Stimulated activated memory B cell treated with anti-CD40 and anti-IgM and Interleukin-4, amounts not matched to agents 10 μg/mL and 1 μg/mL and 100 μg/mL, for 72 hours (primary cell): ENCODE data around the gene OPCML.

ENCODE experiments used
- ATAC-seq: fragments of 150-1000 bp; cut with Tn5 transposase; 2 replicates; pipeline ENCODE4 v1.10.0; 2021
- H3K27ac Mint-ChIP-seq: one replicate; pipeline ENCODE4 v1.8.0; 2022; ENCODE audit warnings: mild to moderate bottlenecking, mixed read lengths
- H3K27me3 Mint-ChIP-seq: one replicate; pipeline ENCODE4 v1.8.0; 2022; ENCODE audit warnings: mixed read lengths
- H3K36me3 Mint-ChIP-seq: one replicate; pipeline ENCODE4 v1.8.0; 2022; ENCODE audit warnings: mixed read lengths
- H3K4me1 Mint-ChIP-seq: one replicate; pipeline ENCODE4 v1.8.0; 2022; ENCODE audit warnings: mixed read lengths
- H3K4me3 Mint-ChIP-seq: one replicate; pipeline ENCODE4 v1.8.0; 2022; ENCODE audit warnings: mild to moderate bottlenecking, moderate library complexity, mixed read lengths
- H3K9me3 Mint-ChIP-seq: one replicate; pipeline ENCODE4 v1.8.0; 2022; ENCODE audit warnings: mixed read lengths

OPCML gene

DNA sequence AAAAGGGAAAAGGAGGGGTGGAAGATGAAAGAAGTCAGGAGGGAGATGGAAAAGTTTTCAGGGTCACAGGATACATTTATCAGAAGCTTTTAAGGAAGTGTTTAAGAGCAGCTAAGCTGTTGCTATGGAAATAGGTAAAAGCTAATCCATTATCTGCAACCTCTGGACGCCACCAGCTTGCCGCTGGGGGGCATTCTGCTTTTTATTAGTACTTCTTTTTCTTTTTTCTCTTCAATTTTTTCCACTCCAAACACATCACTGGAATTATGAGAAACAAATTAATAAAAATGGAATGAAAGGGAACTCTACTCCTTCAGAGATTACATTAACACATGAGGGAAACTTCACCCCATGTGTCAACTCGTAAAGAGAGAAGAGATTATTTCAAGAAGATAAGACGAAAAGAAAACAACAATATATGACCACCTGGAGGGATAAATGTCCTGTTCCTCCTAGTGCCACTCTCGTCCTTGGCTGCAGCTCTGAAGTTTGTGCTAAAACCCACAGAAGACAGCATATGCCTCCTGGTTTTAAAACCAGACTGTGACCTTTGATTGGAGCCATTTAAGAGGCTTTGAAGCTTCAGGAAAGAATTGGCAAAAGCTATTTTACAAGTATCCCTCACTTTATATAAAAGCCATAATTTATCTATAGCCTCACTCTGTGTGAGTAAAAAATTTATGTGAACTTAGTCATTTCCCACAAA, 972.8 kb downstream of the OPCML start:
- Mint-ChIP-seq H3K9me3 (peaks cover 8% of the 10 kb centered on the region), H3K4me3 (no peak overlapping the region), H3K36me3 (no peaks in the 10 kb centered on the region), H3K4me1 (no peaks in the 10 kb centered on the region), H3K27ac (no peak overlapping the region), H3K27me3 (no peaks in the 10 kb centered on the region)
- no peak for ATAC-seq

DNA sequence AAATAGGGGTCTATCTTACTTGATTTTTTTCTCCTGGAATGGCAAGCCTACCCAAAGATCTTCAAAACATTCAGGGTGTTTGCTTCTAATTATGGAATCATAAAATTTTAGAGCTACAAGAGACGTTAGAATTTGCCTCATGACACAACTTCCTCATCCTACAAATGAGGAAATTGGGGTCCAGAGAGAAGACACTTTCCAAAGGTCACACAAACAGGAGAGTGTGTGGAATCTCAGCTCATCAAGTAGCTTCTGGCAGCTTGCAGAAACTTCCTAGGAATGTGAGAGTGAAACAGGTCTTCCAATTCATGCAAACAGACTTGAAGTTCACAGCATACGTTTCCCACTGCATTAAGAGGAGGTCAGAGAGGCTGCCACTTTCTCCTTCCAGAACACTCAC, 976.0 kb downstream of the OPCML start:
- Mint-ChIP-seq H3K36me3 (no peaks in the 10 kb centered on the region), H3K4me1 (no peaks in the 10 kb centered on the region), H3K27ac (no peak overlapping the region), H3K27me3 (no peaks in the 10 kb centered on the region), H3K9me3 (peaks cover 12% of the 10 kb centered on the region), H3K4me3 (no peak overlapping the region)
- no peak for ATAC-seq

DNA sequence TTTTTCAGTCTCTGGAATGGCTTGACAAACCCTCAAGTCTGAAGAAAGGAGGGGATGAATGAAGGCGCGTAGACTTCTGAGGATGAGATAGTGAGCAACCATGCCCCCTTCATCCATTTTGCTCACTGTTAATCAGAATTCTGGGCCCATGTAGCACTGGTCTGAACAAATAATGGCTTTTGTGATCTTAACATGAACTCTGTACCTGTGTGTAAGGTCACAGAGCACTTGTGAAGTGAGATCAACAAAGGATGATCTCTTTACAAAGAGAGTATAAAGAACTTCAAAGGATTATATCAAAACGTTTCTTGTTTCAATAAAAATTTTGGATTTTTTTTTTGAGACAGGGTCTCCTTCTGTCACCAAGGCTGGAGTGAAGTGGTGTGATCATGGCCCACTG, 976.7 kb downstream of the OPCML start:
- Mint-ChIP-seq H3K36me3 (no peaks in the 10 kb centered on the region), H3K27me3 (no peaks in the 10 kb centered on the region), H3K4me1 (no peaks in the 10 kb centered on the region), H3K27ac (no peak overlapping the region), H3K9me3 (peaks cover 12% of the 10 kb centered on the region), H3K4me3 (no peak overlapping the region)
- ATAC-seq, result no peak

DNA sequence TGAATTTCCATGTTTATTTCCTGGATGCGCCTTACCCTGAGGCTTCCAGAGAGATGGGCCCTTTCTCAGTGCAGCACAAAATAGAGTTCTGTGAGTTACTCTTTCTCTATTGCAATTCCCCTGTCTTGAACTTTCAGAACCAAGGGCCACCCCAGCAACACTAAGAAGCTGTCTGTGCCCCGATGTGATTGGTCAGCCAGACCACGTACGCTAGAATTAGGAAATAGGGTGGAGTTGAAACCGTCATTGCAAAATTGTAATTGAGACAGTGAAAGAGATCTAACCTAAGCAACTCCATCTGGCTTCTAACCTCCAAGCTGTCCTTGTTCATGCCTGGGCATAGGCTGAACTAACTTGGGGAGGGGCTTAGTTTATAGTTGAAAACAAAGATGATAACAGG, 981.3 kb downstream of the OPCML start:
- Mint-ChIP-seq H3K27ac (no peak overlapping the region), H3K4me3 (no peak overlapping the region)
- no peak for ATAC-seq

DNA sequence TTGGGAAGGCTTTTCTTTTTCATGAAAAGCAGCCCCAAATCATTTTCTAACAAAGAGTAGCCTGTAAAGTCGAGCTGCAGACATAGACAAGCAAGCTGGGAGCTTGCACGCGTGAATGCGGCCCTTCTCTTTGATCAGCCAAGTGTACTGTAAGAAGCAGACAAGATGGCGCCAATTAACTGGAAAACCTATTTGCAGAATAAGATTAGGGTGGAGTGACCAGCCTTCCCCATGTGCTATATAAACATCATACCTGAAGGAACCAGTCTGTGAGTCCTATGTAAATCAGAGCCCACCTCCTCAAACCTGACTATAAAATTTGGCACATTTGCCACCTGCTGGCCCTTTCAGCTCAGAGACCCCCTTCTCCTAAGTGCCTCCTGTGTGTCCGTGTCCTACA, 982.7 kb downstream of the OPCML start:
- no peak for ATAC-seq
- no peaks in the 10 kb centered on the region for H3K27me3 Mint-ChIP-seq
- no peaks in the 10 kb centered on the region for H3K4me1 Mint-ChIP-seq
- no peak overlapping the region for H3K4me3 Mint-ChIP-seq
- no peaks in the 10 kb centered on the region for H3K36me3 Mint-ChIP-seq
- no peak overlapping the region for H3K27ac Mint-ChIP-seq
- H3K9me3 Mint-ChIP-seq, result peaks cover 7% of the 10 kb centered on the region

More for the DNA sequence above, 981.3 kb downstream of the OPCML start:
- Mint-ChIP-seq H3K36me3 (no peaks in the 10 kb centered on the region), H3K4me1 (no peaks in the 10 kb centered on the region), H3K27me3 (no peaks in the 10 kb centered on the region), H3K9me3 (peaks cover 7% of the 10 kb centered on the region)

DNA sequence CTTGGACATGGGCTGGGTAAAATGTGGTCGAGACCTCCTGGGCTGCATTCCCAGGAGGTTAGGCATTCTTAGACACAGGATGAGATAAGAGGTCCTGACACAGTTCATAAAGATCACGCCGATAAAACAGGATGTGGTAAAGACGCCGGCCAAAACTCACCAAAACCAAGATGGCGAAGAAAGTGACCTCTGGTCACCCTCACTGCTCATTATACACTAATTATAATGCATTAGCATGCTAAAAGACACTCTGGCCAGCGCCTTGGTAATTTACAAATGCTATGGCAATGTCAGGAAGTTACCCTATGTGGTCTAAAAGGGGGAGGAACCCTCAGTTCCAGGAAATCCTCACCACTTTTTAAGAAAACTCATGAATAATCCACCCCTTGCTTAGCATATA, 983.3 kb downstream of the OPCML start:
- H3K27me3 Mint-ChIP-seq, result no peaks in the 10 kb centered on the region
- ATAC-seq, result no peak
- H3K4me3 Mint-ChIP-seq, result no peak overlapping the region
- no peaks in the 10 kb centered on the region for H3K4me1 Mint-ChIP-seq
- H3K36me3 Mint-ChIP-seq, result no peaks in the 10 kb centered on the region
- H3K9me3 Mint-ChIP-seq, result peaks cover 7% of the 10 kb centered on the region
- no peak overlapping the region for H3K27ac Mint-ChIP-seq

DNA sequence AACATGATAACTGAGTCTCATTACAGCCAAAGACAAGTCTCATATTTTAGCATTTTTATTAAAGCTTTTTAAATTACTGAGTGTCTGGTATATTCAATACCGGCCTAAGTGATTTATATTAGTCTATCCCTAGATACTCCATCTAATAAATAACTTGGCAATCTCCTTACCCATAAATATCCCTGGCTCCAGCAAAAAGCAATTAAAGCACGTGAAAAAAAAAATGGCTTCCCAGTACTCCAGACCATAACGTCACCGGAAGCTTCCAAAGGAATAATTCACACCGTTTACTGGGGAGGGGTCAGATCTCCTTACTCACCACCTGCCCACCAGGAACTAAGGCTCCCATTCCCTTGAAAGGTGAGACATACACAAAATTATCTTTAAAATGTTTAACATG, 988.3 kb downstream of the OPCML start:
- Mint-ChIP-seq H3K27ac (no peak overlapping the region), H3K36me3 (no peaks in the 10 kb centered on the region), H3K4me3 (no peak overlapping the region), H3K27me3 (no peaks in the 10 kb centered on the region), H3K4me1 (no peaks in the 10 kb centered on the region), H3K9me3 (peaks cover 3% of the 10 kb centered on the region)
- ATAC-seq, result no peak

DNA sequence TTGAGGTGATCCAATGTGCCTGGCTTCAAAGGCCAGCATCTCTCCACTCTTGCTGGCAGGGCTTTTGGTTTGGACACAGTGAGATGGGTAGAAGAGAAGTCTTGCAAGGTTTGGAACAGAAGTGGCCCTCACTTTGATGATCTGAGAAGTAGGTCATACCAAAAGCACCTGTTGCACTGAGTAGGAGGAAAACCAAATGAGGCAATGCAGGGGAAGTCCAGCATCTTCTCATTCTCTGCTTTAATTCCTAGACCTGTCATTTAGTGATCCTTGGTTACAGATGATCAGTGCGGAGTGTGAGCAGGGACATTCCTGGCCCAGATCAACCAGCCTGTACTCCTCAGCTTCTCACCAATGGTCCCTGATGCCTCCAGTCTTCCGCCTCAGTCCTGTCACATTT, 990.5 kb downstream of the OPCML start:
- no peaks in the 10 kb centered on the region for H3K27me3 Mint-ChIP-seq
- ATAC-seq, result no peak
- no peaks in the 10 kb centered on the region for H3K9me3 Mint-ChIP-seq
- no peak overlapping the region for H3K4me3 Mint-ChIP-seq
- H3K27ac Mint-ChIP-seq, result no peak overlapping the region
- no peaks in the 10 kb centered on the region for H3K36me3 Mint-ChIP-seq
- no peaks in the 10 kb centered on the region for H3K4me1 Mint-ChIP-seq

DNA sequence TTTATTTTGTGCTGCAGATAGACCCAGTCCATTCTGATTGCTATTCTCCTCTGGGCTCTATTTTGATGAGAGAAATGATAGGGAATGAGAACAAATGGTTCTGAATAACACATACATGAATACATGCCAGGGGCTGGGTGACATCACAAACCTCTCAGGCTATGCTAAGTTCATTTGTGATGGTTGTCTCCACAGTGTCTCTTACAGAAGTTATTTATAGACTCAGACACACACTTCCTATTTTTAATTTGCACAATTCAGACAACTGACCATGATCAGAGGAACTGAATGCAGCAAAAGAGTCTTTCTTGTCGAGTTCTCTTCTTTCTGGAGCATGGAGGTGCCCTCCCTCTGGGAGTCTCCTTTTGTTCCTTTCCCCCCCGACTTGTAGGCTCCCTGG, 991.7 kb downstream of the OPCML start:
- no peak overlapping the region for H3K4me3 Mint-ChIP-seq
- no peaks in the 10 kb centered on the region for H3K9me3 Mint-ChIP-seq
- ATAC-seq, result no peak
- H3K27me3 Mint-ChIP-seq, result no peaks in the 10 kb centered on the region
- no peaks in the 10 kb centered on the region for H3K4me1 Mint-ChIP-seq
- no peak overlapping the region for H3K27ac Mint-ChIP-seq
- H3K36me3 Mint-ChIP-seq, result no peaks in the 10 kb centered on the region

DNA sequence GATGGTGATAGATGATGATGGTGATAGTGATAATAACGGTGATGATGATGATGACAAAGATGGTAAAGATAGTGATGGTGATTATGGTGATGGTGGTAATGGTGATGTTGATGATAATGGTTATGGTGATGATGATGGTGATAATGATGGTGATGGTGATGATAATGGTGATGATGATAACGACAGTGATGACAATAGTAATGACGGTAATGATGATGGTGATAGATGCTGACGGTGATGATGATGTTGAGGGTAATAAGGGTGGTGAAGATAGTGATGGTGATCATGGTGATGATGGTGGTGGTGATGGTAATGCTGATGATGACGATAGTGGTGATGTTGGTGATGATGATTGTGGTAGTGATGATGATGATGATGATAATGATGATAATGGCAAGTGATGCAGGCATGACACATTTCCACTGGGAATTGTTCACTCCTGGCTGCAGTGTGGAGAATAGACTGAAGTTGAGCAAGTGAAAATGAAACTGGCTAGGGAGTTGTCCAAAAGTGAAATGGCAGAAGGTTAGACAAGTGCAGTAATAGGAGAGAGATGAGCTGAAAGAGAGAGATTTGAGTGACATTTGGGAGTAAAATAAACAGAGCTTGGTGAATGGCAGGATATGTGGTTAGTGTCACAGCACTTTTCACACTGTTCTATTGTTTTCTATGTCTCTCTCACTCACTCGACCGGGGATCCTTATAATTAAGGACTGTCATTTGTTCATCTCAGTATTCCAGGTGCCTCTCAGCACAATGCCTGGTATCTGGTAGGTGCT, 992.5 kb downstream of the OPCML start:
- no peaks in the 10 kb centered on the region for H3K36me3 Mint-ChIP-seq
- ATAC-seq, result no peak
- no peak overlapping the region for H3K27ac Mint-ChIP-seq
- no peaks in the 10 kb centered on the region for H3K9me3 Mint-ChIP-seq
- no peaks in the 10 kb centered on the region for H3K4me1 Mint-ChIP-seq
- no peaks in the 10 kb centered on the region for H3K27me3 Mint-ChIP-seq
- no peak overlapping the region for H3K4me3 Mint-ChIP-seq

DNA sequence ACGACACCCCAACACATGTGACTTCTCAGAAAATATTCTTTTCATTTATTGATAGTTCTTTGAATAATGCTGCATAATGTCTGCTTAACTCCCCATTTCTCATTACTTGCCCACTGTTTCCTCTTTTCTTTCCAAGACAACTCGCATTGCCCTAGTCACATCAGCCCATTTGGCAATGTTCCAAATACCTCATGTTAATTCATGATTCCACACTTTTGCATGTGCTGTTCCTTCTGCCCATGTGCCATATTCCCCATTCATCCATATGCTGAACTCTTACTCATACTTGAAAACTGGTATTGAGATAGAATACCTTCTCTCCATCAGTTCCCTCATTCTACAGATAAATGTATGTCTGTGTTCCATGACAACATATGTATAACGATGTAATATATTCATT, 993.7 kb downstream of the OPCML start:
- no peaks in the 10 kb centered on the region for H3K27me3 Mint-ChIP-seq
- no peaks in the 10 kb centered on the region for H3K9me3 Mint-ChIP-seq
- H3K27ac Mint-ChIP-seq, result no peak overlapping the region
- no peak for ATAC-seq
- H3K4me3 Mint-ChIP-seq, result no peak overlapping the region
- H3K36me3 Mint-ChIP-seq, result no peaks in the 10 kb centered on the region
- no peaks in the 10 kb centered on the region for H3K4me1 Mint-ChIP-seq

DNA sequence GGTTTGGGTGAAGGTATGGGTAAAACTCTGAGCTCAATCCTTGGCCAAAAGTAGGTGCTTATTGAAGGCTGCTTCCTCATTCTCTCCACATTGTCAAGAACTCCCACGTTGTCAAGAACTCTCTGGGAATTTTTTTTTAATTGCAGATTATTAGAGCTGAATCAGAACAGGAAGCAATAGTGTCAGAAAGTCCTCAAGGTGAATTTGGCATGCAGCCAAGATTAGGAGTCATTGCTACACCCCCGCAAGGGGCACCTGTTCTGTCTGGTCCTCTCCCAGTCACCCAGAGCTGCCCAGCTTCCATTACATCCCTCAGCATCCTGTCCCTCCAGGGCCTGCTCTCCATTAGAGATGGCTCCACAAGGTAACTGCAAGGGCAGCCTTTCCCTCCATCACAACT, 996.5 kb downstream of the OPCML start:
- Mint-ChIP-seq H3K9me3 (no peaks in the 10 kb centered on the region), H3K4me1 (no peaks in the 10 kb centered on the region), H3K27ac (no peak overlapping the region), H3K4me3 (no peak overlapping the region), H3K36me3 (no peaks in the 10 kb centered on the region), H3K27me3 (no peaks in the 10 kb centered on the region)
- ATAC-seq, result no peak

DNA sequence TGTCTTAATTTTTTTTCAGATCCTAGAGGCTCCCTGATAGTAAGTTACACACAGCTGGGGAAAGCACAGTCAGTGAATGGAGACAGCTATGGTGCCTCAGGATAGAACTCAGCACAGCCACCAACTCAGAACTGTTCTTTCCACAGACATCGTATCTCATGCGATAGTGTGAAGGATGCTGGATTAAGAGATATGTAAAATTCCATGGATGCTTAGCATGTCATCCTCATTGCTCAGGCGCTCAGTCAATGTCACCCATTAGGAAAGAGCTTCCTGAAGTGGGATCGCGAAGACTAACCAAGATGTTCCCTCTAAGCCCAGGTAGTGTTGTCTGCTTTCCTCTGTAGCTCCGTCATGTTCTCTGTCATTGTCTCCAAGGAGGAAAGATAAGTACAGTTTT, 1000.4 kb downstream of the OPCML start:
- Mint-ChIP-seq H3K36me3 (no peaks in the 10 kb centered on the region), H3K27me3 (no peaks in the 10 kb centered on the region), H3K9me3 (peaks cover 2% of the 10 kb centered on the region), H3K4me1 (no peaks in the 10 kb centered on the region), H3K27ac (no peak overlapping the region), H3K4me3 (no peak overlapping the region)
- ATAC-seq, result no peak

DNA sequence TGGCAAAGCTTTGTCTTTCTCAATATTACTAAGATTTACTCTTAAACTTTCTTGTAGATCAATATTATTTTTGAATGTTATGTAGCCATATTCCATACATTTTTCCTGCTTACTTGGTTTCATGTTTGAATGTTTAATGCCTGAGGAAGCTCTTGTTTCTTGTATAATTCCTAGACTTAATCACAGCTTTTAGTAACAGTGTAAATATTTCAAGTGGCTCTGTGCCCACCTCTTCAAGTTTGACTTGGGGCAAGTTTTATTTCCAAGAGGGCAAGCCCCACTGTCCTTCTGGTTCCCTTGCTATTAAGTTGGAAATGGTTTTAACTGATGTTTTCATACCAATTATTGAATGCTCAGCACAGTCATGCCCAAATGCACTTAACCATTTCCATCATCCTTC, 1004.1 kb downstream of the OPCML start:
- Mint-ChIP-seq H3K4me1 (no peaks in the 10 kb centered on the region), H3K36me3 (no peaks in the 10 kb centered on the region), H3K4me3 (no peak overlapping the region), H3K27ac (no peak overlapping the region), H3K27me3 (no peaks in the 10 kb centered on the region), H3K9me3 (peaks cover 5% of the 10 kb centered on the region)
- ATAC-seq, result no peak

DNA sequence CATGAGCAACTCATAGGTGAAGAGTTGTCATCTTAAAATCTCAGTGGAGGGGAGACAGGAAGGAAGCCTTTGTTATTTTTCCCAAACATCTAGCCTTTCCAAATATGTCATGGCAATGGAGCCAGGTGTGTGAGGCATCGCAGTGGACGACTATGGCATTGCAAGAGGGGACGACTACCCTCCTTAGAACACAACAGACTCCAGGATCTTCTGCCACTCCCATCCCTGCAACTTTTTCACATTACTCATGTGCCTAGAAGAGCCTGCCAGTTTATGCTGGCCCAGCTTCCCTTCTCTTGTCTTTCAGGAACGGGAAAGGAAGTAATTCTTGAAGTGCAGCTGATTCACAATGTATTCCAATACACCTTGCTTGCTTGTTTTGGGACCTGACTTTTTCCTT, 1008.4 kb downstream of the OPCML start:
- H3K4me1 Mint-ChIP-seq, result no peaks in the 10 kb centered on the region
- no peaks in the 10 kb centered on the region for H3K27me3 Mint-ChIP-seq
- no peak for ATAC-seq
- H3K36me3 Mint-ChIP-seq, result no peaks in the 10 kb centered on the region
- H3K27ac Mint-ChIP-seq, result no peak overlapping the region
- no peak overlapping the region for H3K4me3 Mint-ChIP-seq
- peaks cover 6% of the 10 kb centered on the region for H3K9me3 Mint-ChIP-seq

DNA sequence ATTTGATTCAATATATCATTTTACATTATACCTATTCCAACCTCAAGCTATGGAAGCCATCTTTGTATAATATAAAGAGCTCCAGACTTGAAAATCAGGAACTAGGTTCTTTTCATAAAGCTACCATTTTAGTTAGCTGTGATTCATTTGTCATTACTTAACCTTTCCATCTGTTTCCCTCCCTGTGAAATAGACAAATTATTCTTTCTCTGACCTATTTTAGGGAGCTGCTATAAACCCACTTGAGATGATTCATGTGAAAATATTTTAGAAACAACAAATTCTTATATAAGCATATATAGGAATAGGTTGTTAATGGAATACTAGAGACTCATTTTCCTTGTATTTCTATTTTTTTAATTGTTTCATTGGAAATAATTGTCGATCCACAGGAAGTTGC, 1012.1 kb downstream of the OPCML start:
- ATAC-seq, result no peak
- H3K27me3 Mint-ChIP-seq, result no peaks in the 10 kb centered on the region
- peaks cover 9% of the 10 kb centered on the region for H3K9me3 Mint-ChIP-seq
- H3K4me3 Mint-ChIP-seq, result no peak overlapping the region
- no peaks in the 10 kb centered on the region for H3K36me3 Mint-ChIP-seq
- no peak overlapping the region for H3K27ac Mint-ChIP-seq
- H3K4me1 Mint-ChIP-seq, result no peaks in the 10 kb centered on the region
